ENCODE results near the gene PLEKHG5.

The PLEKHG5 gene

GRCh38 chr1:6491480-6491962 is at the start of gene PLEKHG5:
Gene PLEKHG5 (minus strand): TSS chr1:6491667. CDS start chr1:6477571, 14,096 bp downstream.
- DNase-seq = no peak

- no peak for DNase-seq
Observed at GRCh38 chr1:6538956-6539355, 47.5 kb upstream of the PLEKHG5 start.

- DNase-seq = no peak
Observed at GRCh38 chr1:6536291-6536690, 44.8 kb upstream of the PLEKHG5 start.

- DNase-seq = no peak
Observed at GRCh38 chr1:6535214-6535613, 43.7 kb upstream of the PLEKHG5 start.

GRCh38 chr1:6534248-6534822 is 42.9 kb upstream of the PLEKHG5 start:
- no peak for DNase-seq

- no peak for DNase-seq
Observed at GRCh38 chr1:6531996-6532395, 40.5 kb upstream of the PLEKHG5 start.

GRCh38 chr1:6530504-6531160 is 39.2 kb upstream of the PLEKHG5 start:
- no peak for DNase-seq

- no peak for DNase-seq
Observed at GRCh38 chr1:6528492-6528891, 37.0 kb upstream of the PLEKHG5 start.

GRCh38 chr1:6526316-6526715 is 34.8 kb upstream of the PLEKHG5 start:
- no peak for DNase-seq

- DNase-seq = no peak
Observed at GRCh38 chr1:6523566-6523965, 32.1 kb upstream of the PLEKHG5 start.

- DNase-seq = no peak
Observed at GRCh38 chr1:6521536-6521935, 30.1 kb upstream of the PLEKHG5 start.

- no peak for DNase-seq
Observed at GRCh38 chr1:6519935-6520671, 28.6 kb upstream of the PLEKHG5 start.

- DNase-seq = no peak
Observed at GRCh38 chr1:6519491-6519934, 28.0 kb upstream of the PLEKHG5 start.

GRCh38 chr1:6517435-6517851 is 26.0 kb upstream of the PLEKHG5 start:
- no peak for DNase-seq

- DNase-seq = no peak
Observed at GRCh38 chr1:6515771-6516170, 24.3 kb upstream of the PLEKHG5 start.

GRCh38 chr1:6513320-6513801 is 21.9 kb upstream of the PLEKHG5 start:
- no peak for DNase-seq

- no peak for DNase-seq
Observed at GRCh38 chr1:6512908-6513280, 21.4 kb upstream of the PLEKHG5 start.

GRCh38 chr1:6512245-6512907 is 20.9 kb upstream of the PLEKHG5 start:
- DNase-seq = no peak

GRCh38 chr1:6511561-6512244 is 20.2 kb upstream of the PLEKHG5 start:
- DNase-seq = no peak

- DNase-seq = no peak
Observed at GRCh38 chr1:6511056-6511455, 19.6 kb upstream of the PLEKHG5 start.

GRCh38 chr1:6510493-6510892 is 19.0 kb upstream of the PLEKHG5 start:
- DNase-seq = no peak

- no peak for DNase-seq
Observed at GRCh38 chr1:6509919-6510291, 18.4 kb upstream of the PLEKHG5 start.

All from NCI-H1048 (cell line).